GM18499 (cell line): Measurements from ENCODE around the gene PSTPIP1.

ENCODE experiments used
- ATAC-seq: cut with Tn5 transposase; IDR thresholded peaks from one replicate; pipeline ENCODE4 v1.9.1; 2021; ENCODE audit warnings: moderate number of reproducible peaks; ENCODE audit not compliant: insufficient read depth, unreplicated experiment

PSTPIP1 gene

GRCh38 chr15:77017091-77017660 is 22.2 kb downstream of the PSTPIP1 start:
- no peak for ATAC-seq

GRCh38 chr15:77017761-77018720 is 23.1 kb downstream of the PSTPIP1 start:
- no peak for ATAC-seq

- no peak for ATAC-seq
Measured at GRCh38 chr15:77018796-77019505, 24.0 kb downstream of the PSTPIP1 start.

- no peak for ATAC-seq
Measured at GRCh38 chr15:77019521-77020331, 24.8 kb downstream of the PSTPIP1 start.

GRCh38 chr15:77020348-77021087 is 25.6 kb downstream of the PSTPIP1 start:
- ATAC-seq = no peak

GRCh38 chr15:77021088-77021481 is 26.2 kb downstream of the PSTPIP1 start:
- no peak for ATAC-seq

GRCh38 chr15:77021803-77022381 is 27.0 kb downstream of the PSTPIP1 start:
- ATAC-seq = no peak

GRCh38 chr15:77022646-77023575 is 28.0 kb downstream of the PSTPIP1 start:
- ATAC-seq = no peak

GRCh38 chr15:77023576-77024272 is 28.8 kb downstream of the PSTPIP1 start:
- ATAC-seq = no peak

GRCh38 chr15:77024273-77025082 is 29.6 kb downstream of the PSTPIP1 start:
- no peak for ATAC-seq

DNA sequence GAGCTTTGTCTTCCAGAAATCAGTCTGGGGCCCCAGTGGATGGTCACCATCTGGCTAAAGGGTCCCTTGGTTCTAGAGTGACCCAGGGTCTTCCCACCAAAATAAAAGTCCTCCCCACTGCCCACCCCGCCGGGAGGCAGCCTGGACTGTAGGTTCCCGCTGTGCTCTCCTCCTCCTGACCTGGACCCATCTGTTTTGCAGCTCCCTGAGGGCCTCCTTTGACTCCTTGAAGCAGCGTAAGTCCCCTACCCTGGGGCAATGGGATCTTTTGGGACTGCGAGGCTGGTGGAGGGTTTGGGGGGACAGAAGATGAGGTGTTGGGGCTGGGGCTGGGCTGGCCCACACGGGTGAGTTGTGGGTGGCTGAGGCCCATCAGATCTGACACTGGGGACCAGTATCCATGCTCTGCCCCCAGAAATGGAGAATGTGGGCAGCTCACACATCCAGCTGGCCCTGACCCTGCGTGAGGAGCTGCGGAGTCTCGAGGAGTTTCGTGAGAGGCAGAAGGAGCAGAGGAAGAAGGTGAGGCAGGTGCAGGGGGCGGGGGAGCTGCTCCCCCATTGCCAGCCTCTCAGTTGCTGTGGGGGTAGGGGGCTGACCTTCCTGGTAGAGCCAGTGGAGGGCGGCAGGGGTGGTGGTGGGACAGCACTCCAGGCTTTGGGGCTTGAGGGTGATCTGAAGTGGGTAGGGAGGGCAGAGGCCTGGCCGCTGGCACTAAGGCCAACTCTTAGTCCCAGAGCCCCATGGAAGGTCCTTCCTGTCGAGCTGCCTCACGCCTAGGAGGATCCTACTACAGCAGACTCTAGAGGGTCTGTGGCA is 30.4 kb downstream of the PSTPIP1 start:
- no peak for ATAC-seq

- ATAC-seq = no peak
Measured at GRCh38 chr15:77025941-77026411, 31.1 kb downstream of the PSTPIP1 start.

- ATAC-seq = no peak
Measured at GRCh38 chr15:77026501-77027110, 31.7 kb downstream of the PSTPIP1 start.

- ATAC-seq = no peak
Measured at GRCh38 chr15:77027111-77027696, 32.3 kb downstream of the PSTPIP1 start.
